HT1080 (cell line): Measurements from ENCODE around the gene MTLN. TPM values are rescaled to one million over a fixed set of nuclear protein-coding genes. Genes with fewer than 3 reads are reported as not detected.
"Not testable (repeated sequence)": the region's sequence is repeated elsewhere in the genome, so short reads cannot be mapped to it uniquely, and the experiment has no call there.

Source experiments
- DNase-seq: peaks from one replicate; pipeline ENCODE4 v3.0.0-alpha.2; 2015; ENCODE audit warnings: low read depth
- polyA plus RNA-seq, 2 experiments: library from polyadenylated mRNA; depleted of rRNA; stranded (reverse); fragments of >200 nt; gene quantifications; 2 replicates each; pipeline ENCODE4 v1.2.3, GENCODE V29; 2015
- total RNA-seq: library from RNA; depleted of rRNA; stranded (reverse); fragments of >200 nt; shearing (Covaris generic); gene quantifications from 2 replicates; pipeline ENCODE4 v1.2.3, GENCODE V29; 2014; rRNA removed

The MTLN gene
- total RNA-seq, result 111 and 229 TPM in 2 replicates
- polyA plus RNA-seq (2015; cell fraction: cytosol; rRNA removed), result 67.1 and 77.7 TPM in 2 replicates
- polyA plus RNA-seq (2015; cell fraction: nucleus; rRNA removed), result 27.1 and 28.1 TPM in 2 replicates

GRCh38 chr2:110211938-110212858, at the start of gene MTLN:
Gene MTLN (minus strand): TSS chr2:110212547. CDS start chr2:110212525, 22 bp downstream.
- DNase-seq, result peak; percentile 77

- DNase-seq, result not testable (repeated sequence)
These were observed 49.6 kb upstream of the MTLN start for GRCh38 chr2:110261910-110262309.

- not testable (repeated sequence) for DNase-seq
These were observed 35.9 kb upstream of the MTLN start for GRCh38 chr2:110248081-110248795.

GRCh38 chr2:110245488-110246435, 33.4 kb upstream of the MTLN start:
- DNase-seq, result not testable (repeated sequence)

- not testable (repeated sequence) for DNase-seq
These were observed 30.9 kb upstream of the MTLN start for GRCh38 chr2:110243283-110243682.

- not testable (repeated sequence) for DNase-seq
These were observed 22.2 kb upstream of the MTLN start for GRCh38 chr2:110234514-110234913.

- not testable (repeated sequence) for DNase-seq
These were observed 17.5 kb upstream of the MTLN start for GRCh38 chr2:110229886-110230285.

- not testable (repeated sequence) for DNase-seq
These were observed 10.3 kb upstream of the MTLN start for GRCh38 chr2:110222626-110223025.

- DNase-seq, result no peak
These were observed 9.6 kb upstream of the MTLN start for GRCh38 chr2:110221938-110222337.

- no peak for DNase-seq
These were observed 7.8 kb upstream of the MTLN start for GRCh38 chr2:110220190-110220564.

GRCh38 chr2:110219496-110220189, 7.3 kb upstream of the MTLN start:
- no peak for DNase-seq

GRCh38 chr2:110218889-110219288, 6.5 kb upstream of the MTLN start:
- not testable (repeated sequence) for DNase-seq

GRCh38 chr2:110216803-110217202, 4.5 kb upstream of the MTLN start:
- DNase-seq, result no peak

- DNase-seq, result no peak
These were observed 3.9 kb upstream of the MTLN start for GRCh38 chr2:110216199-110216598.

GRCh38 chr2:110215566-110216158, 3.3 kb upstream of the MTLN start:
- DNase-seq, result no peak

GRCh38 chr2:110215091-110215490, 2.7 kb upstream of the MTLN start:
- no peak for DNase-seq

GRCh38 chr2:110213522-110213921, 1.2 kb upstream of the MTLN start:
- DNase-seq, result not testable (repeated sequence)

GRCh38 chr2:110205660-110206455, 6.5 kb downstream of the MTLN start:
- no peak for DNase-seq
